ENCODE results near the gene MYCN. TPM values are rescaled to one million over a fixed set of nuclear protein-coding genes. Genes with fewer than 3 reads are reported as not detected.

Gene MYCN
- total RNA-seq, 1 donor from 2014 or later = 0.68 TPM

DNA sequence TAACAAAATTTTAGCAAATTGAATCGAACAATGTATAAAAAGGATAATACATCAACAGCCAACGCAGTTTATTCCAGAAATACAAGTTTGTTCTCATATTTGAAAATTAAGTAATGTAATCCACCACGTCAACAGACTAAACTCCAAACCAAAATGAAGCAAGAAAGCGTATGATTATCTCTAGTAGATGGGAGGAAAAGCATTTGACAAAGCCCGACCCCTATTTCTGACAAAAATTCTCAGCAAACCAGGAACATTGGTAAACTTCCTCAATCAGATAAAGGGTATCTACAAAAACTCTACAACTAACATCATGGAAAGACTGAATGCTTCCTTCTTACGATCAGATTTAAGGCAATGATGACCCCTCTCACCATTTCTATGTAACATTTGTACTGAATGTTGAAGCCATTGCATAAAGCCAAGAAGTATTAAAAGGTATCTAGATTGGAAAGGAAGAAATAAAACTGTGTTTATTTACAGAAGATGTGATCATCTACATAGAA lies 34.3 kb upstream of the MYCN start:
- Histone ChIP-seq H3K4me1 (no peaks in the 10 kb centered on the region), H3K36me3 (no peaks in the 10 kb centered on the region), H3K4me3 (no peak overlapping the region), H3K27ac (no peak overlapping the region), H3K27me3 (ENCODE audit: low read depth) (no peaks in the 10 kb centered on the region), H3K9me3 (no peaks in the 10 kb centered on the region)
- DNase-seq = no peak
- no peak for ATAC-seq
- TF ChIP-seq, protein P1, sequence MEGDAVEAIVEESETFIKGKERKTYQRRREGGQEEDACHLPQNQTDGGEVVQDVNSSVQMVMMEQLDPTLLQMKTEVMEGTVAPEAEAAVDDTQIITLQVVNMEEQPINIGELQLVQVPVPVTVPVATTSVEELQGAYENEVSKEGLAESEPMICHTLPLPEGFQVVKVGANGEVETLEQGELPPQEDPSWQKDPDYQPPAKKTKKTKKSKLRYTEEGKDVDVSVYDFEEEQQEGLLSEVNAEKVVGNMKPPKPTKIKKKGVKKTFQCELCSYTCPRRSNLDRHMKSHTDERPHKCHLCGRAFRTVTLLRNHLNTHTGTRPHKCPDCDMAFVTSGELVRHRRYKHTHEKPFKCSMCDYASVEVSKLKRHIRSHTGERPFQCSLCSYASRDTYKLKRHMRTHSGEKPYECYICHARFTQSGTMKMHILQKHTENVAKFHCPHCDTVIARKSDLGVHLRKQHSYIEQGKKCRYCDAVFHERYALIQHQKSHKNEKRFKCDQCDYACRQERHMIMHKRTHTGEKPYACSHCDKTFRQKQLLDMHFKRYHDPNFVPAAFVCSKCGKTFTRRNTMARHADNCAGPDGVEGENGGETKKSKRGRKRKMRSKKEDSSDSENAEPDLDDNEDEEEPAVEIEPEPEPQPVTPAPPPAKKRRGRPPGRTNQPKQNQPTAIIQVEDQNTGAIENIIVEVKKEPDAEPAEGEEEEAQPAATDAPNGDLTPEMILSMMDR (IDR thresholded peaks at IDR 0.05) = no peak
- intact Hi-C loops (cut with DNase I) = no loop called here

DNA sequence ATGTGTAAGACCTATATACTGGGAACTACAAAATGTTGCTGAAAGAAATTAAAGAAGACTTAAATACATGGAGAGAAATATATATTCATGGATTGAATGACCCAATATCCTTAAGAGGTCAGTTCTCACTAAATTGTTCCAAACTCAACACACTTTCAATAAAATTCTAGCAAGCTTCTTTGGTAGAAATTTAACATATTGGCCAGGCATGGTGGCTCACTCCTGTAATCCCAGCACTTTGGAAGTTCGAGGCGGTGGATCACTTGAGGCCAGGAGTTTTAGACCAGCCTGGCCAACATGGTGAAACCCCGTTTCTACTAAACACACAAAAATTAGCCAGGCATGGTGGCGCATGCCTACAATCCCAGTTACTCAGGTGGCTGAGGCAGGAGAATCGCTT lies 33.6 kb upstream of the MYCN start:
- ATAC-seq (no peak), DNase-seq (no peak)
- intact Hi-C loops (cut with DNase I) = no loop called here
- Histone ChIP-seq H3K9me3 (no peaks in the 10 kb centered on the region), H3K36me3 (no peaks in the 10 kb centered on the region), H3K4me3 (no peak overlapping the region), H3K4me1 (no peaks in the 10 kb centered on the region), H3K27me3 (ENCODE audit: low read depth) (no peaks in the 10 kb centered on the region), H3K27ac (no peak overlapping the region)
- TF ChIP-seq, protein P1 (IDR thresholded peaks at IDR 0.05) = no peak

- no peak for ATAC-seq
- Histone ChIP-seq H3K27me3 (ENCODE audit: low read depth) (no peaks in the 10 kb centered on the region), H3K27ac (no peak overlapping the region), H3K9me3 (no peaks in the 10 kb centered on the region), H3K4me3 (no peak overlapping the region), H3K36me3 (no peaks in the 10 kb centered on the region), H3K4me1 (peaks cover 3% of the 10 kb centered on the region)
- intact Hi-C loops (cut with DNase I) = no loop called here
- DNase-seq = no peak
- TF ChIP-seq, protein P1 (IDR thresholded peaks at IDR 0.05) = no peak
Measured at GRCh38 chr2:15907461-15908324, 32.7 kb upstream of the MYCN start.

DNA sequence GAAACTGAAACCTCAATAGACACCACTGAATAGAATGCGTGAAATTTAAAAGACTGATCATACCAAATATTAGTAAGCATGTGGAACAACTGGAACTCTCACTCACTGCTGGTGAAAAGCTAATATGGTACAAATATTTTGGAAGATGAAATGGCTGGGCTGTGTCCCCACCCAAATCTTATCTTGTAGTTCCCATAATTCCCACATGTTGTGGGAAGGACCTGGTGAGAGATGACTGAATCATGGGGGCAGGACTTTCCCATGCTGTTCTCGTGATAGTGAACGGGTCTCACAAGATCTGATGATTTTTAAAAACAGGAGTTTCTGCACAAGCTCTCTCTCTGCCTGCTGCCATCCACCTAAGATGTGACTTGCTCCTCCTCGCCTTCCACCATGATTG lies 32.0 kb upstream of the MYCN start:
- H3K9me3 ChIP-seq = no peaks in the 10 kb centered on the region
- H3K27ac ChIP-seq = no peak overlapping the region
- H3K4me3 ChIP-seq = no peak overlapping the region
- no peaks in the 10 kb centered on the region for H3K36me3 ChIP-seq
- no peaks in the 10 kb centered on the region for H3K27me3 ChIP-seq (ENCODE audit: low read depth)
- DNase-seq = no peak
- intact Hi-C loops (cut with DNase I) = no loop called here
- ATAC-seq = no peak
- TF ChIP-seq, protein P1 (IDR thresholded peaks at IDR 0.05) = no peak
- H3K4me1 ChIP-seq = peaks cover 9% of the 10 kb centered on the region

GRCh38 chr2:15909157-15909556 lies 31.2 kb upstream of the MYCN start:
- Histone ChIP-seq H3K9me3 (no peaks in the 10 kb centered on the region), H3K36me3 (no peaks in the 10 kb centered on the region), H3K27me3 (ENCODE audit: low read depth) (no peaks in the 10 kb centered on the region), H3K4me1 (peaks cover 14% of the 10 kb centered on the region), H3K27ac (no peak overlapping the region), H3K4me3 (no peak overlapping the region)
- TF ChIP-seq, protein P1 (IDR thresholded peaks at IDR 0.05) = no peak
- intact Hi-C loops (cut with DNase I) = no loop called here
- no peak for DNase-seq
- no peak for ATAC-seq
